Measurements from ENCODE around the gene EHD2.

Gene EHD2

DNA sequence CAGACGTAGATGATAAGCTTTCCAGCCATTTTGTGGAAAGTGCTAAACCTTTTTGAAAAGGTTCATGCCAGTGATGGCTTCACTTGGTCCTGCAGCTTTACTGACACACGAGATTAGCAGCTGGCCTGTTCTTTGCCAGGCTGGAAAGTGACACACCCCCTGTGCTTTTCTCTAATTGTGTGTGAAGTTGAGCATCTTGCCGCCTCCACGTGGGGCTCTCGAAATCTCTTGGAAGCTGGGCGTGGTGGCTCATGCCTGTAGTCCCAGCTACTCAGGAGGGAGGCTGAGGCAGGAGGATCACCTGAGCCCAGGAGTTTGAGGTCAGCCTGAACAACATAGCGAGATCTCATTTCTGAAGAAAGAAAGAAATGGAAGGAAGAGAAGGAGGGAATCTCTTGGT is 25.3 kb upstream of the EHD2 start:
- FAIRE-seq = no peak
- DNase-seq (ENCODE audit: low spot score) = no peak

DNA sequence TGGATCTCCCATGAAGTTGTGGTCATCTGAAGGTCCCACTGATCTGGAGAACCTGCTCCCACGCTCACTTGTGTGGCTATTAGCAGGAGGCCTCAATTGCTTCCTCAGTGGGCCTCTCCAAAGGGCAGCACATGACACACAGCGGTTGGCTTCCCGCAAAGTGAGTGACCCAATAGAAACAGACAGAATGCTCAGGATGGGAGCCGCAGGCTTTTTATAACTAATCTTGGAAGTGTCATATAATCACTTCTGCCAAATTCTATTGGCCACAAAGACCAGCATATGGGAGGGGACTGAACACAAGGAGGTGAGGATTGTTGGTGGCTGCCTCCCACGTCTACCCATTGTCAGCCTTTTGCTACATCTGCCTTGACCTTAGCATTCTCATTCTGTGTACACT is 22.1 kb upstream of the EHD2 start:
- FAIRE-seq = no peak

DNA sequence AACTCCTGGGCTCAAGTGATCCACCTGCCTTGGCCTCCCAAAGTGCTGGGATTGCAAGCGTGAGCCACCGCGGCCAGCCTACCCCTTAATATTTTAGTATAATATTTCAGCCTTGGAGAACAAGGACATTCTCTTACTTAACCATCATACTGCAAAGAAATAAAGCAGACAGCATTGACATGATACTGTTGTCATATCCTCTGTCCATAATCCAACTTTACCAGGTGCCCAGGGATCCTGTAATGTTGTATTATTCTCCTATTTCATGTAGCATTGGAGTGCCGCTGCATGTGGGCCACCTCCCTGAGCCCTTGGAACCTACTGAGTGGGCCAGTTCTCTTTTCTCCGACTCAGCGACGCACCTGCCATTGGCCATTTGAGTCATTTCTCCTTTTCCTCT is 21.4 kb upstream of the EHD2 start:
- DNase-seq (ENCODE audit: low spot score) (no peak), FAIRE-seq (no peak)

More for the DNA sequence above, 22.1 kb upstream of the EHD2 start:
- no peak for DNase-seq (ENCODE audit: low spot score)

DNA sequence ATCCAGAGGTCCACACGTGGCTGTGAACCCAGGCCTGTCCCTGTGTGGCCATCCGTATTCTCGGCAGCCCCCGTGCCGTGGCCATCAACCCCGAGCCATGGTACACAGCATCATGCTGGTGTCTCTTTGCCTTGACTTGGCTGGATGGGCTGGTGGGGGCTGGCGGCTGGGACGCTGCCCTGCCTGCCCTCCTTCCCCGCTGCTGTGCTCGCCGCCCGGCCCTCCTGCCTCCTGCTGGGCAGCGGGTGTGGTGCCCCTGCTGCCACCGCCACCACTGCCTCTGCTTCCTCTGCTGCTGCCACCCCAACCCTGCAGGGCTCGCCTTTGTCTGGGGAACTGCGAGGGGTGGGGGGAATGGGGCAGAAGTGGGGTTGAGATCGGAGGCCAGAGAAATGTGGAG is 19.7 kb upstream of the EHD2 start:
- DNase-seq (ENCODE audit: low spot score) (no peak), FAIRE-seq (no peak)

DNA sequence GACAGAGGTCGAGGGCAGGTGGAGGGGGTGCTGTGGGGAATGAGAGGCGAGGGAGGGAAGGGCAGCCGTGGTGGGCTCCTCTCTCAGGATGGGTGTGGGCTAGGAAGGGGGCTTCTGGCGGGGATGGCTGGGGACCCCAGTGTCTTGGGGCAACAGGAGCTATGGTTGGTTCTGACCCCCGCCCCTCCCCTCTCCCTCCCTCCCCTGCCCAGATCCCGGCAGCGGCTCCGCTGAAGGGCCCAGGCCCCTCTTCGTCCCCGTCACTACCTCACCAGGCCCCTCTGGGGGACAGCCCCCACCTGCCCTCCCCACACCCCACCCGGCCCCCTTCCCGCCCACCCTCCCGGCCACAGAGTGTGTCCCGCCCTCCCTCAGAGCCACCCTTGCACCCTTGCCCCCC is 19.3 kb upstream of the EHD2 start:
- DNase-seq (ENCODE audit: low spot score) = no peak
- no peak for FAIRE-seq

DNA sequence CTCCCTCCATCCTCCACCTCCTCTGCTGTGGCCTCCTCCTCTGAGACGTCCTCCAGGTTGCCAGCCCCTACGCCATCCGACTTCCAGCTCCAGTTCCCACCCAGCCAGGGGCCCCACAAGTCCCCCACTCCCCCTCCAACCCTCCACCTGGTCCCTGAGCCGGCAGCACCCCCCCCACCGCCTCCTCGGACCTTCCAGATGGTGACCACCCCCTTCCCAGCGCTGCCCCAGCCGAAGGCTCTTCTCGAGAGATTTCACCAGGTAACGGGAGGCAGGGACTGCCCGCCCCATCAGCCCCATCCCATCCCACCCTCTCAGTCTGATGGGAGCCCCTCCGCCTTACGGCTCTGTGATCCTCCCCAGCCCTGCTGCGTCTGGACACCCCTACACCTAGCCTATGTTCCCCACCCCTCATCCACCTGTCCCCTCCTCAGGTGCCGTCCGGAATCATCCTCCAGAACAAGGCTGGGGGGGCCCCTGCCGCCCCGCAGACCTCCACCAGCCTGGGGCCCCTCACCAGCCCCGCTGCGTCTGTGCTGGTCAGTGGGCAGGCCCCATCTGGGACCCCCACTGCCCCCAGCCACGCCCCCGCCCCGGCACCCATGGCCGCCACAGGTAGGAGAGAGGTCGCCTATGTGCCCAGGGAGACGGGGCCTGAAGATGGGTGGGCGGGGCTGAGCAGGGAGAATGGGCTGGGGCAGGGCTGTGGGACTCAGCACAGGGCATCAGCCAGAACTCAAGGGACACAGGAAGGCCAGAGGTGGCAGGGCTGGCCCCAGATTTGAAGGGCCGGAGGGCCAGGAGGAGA is 18.6 kb upstream of the EHD2 start:
- FAIRE-seq = no peak
- no peak for DNase-seq (ENCODE audit: low spot score)

DNA sequence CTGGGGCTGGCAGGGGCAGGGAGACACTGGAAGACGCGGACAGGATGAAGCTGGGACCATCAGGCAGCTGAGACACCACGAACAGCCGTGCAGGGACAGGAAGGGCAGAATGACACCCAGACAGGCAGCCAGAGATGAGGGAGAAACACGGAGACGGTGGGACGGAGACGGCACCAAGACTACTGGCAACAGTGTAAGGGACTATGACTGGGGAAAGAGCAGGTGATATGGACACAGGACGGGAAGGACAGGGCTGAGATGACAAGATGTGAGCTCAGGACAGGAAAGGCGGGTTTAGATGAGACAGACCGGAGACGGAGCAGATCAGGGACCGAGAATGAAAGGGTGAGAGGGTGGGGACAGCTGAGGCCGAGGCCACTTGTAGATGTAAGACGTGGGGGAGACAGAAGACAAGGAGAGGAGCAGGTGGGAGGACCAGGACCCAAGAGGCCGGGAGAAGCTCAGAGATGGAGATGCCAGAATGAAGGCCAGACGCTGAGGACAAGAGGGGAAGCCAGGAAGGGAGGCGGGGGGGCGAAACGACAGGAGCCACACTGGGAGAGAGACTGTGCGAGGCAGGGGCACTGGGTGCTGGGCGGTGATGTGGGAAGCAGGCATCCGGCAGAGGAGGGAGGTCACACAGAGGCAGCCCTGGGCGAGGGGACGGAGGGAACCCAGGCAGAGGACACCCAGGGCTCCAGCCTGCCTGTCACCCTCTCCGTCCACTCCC is 17.5 kb upstream of the EHD2 start:
- FAIRE-seq (no peak), DNase-seq (ENCODE audit: low spot score) (no peak)

DNA sequence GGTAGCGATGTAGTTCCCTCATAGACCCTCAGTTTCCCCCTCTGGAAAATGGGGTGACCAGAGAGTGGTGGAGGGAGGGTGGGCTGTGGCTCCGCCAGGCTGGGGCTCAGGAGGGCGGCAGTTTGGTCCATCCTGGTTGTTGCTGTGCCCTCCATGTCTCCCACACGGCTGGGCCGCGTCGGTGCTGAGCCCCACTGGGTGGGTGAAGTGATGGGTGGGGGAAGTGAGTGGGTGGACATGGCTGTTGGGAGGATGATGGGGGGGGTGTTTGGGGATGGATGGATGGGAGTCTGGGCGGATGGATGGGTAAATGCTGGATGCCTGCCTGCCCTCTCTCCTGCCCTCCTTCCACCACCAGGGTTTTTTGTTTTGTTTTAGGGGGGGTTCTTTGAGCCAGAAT is 16.6 kb upstream of the EHD2 start:
- FAIRE-seq = no peak

DNA sequence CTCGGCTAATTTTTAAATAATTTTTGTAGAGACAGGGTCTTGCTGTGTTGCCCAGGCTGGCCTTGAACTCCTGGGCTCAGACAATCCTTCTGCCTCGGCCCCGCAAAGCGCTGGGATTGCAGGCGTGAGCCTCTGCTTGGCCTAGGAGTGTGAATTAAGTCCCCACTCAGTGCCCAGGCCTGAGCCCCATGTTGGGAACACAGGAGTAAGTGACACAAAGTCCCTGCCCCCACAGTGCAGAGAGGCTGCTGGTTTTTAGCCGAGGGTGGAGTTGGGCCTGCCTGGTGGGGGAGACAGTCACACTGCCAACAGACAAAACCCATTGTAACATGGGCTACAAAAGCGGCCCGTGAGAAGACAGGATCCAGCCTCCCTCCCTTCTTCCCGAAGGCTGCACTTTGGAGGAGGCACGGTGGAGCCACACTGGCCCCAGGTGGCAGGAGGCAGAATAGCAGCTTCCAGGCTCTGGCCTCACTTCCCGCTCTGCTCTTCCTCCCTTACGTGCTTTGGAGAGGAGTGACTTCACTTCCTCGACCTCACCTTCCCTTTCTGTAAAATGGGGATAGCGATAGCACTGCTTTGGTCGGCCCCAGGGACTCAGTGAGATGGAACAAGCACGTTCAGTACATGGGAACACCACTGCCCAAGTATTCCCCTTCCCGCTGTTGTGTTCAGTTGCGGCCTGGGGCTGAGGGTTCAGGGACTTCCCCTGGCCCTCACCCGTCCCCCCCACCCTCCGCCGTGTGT is 15.2 kb upstream of the EHD2 start:
- no peak for FAIRE-seq
- peak; percentile 59 for DNase-seq (ENCODE audit: low spot score)

More for the DNA sequence above, 16.6 kb upstream of the EHD2 start:
- no peak for DNase-seq (ENCODE audit: low spot score)

DNA sequence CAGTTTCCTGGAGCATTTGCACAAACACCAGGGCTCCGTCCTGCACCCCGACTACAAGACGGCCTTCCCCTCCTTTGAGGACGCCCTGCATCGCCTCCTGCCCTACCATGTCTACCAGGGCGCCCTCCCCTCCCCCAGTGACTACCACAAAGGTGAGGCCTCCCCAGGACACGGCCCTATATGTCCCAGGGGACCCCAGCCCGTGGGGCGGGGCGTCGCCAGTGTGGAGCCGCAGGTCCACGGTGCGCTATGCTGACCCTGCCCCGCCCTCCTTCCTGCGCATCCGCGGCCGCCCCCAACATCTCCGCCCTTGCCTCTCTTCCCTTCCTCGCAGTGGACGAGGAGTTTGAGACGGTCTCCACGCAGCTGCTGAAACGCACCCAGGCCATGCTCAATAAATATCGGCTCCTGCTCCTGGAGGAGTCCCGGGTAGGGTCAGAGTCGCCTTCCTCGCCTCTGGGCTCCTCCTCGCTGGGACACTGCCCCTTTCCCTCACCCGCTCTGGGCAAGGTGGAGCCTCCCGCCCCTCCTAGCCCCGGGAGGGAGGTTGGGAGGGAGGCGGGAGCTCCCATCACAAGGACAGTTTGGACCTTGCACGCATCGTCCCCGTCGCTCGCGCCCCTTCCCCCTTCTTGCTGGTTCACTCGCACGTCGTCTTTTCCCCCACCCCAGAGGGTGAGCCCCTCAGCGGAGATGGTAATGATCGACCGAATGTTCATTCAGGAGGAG is 14.4 kb upstream of the EHD2 start:
- no peak for FAIRE-seq
- no peak for DNase-seq (ENCODE audit: low spot score)

DNA sequence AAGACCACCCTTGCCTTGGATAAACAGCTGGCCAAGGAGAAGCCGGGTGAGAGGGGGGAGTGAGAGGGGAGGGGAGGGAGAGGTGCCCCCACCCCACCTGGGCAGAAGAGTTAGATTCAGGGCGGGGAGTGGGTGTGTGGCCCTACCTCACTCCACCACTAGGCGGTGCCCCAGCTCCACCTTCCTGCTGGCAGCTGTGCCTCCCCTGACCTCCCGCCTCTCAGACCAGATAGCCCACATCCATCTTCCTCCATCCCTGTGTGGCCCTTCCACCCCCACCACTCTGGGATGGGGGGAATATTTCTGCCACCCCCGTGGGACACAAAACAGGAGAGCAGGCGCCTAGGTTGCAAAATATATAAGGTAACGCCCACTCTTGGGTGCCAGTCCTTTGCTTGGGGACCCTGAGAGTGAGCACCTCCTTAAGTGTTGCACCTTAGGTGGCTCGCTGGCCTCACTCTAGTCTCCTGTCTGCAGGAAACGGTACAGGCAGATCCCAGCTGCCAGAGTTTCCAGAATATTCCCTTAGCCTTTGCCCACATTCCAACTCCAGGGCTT is 13.8 kb upstream of the EHD2 start:
- no peak for DNase-seq (ENCODE audit: low spot score)
- FAIRE-seq = no peak

DNA sequence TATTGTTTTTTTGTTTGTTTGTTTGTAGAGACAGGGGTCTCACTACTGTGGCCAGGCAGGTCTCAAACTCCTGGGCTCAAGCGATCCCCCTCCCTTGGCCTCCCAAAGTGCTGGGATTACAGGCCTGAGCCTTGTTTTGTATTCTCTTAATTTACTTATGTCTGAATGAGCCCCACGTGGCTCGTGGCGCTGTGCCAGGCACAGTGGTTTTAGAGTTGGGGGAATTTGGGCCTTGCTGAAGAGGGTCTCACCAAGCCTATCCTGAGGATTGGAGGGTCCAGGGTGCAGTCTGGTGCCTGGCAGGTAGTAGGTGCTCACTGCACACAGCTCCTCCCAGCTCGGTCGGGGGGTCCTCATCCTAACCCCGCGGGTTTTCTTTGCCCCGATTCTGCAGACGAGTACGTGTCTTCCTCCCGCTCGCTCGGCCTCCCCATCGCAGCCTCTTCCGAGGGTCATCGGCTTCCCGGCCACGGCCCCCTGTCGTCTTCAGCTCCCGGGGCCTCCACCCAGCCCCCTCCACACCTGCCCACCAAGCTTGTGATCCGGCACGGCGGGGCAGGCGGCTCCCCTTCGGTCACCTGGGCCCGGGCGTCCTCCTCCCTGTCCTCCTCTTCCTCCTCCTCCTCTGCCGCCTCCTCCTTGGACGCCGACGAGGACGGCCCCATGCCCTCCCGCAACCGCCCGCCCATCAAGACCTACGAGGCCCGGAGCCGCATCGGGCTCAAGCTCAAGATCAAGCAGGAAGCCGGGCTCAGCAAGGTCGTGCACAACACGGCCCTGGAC is 12.1 kb upstream of the EHD2 start:
- FAIRE-seq (no peak), DNase-seq (ENCODE audit: low spot score) (no peak)

DNA sequence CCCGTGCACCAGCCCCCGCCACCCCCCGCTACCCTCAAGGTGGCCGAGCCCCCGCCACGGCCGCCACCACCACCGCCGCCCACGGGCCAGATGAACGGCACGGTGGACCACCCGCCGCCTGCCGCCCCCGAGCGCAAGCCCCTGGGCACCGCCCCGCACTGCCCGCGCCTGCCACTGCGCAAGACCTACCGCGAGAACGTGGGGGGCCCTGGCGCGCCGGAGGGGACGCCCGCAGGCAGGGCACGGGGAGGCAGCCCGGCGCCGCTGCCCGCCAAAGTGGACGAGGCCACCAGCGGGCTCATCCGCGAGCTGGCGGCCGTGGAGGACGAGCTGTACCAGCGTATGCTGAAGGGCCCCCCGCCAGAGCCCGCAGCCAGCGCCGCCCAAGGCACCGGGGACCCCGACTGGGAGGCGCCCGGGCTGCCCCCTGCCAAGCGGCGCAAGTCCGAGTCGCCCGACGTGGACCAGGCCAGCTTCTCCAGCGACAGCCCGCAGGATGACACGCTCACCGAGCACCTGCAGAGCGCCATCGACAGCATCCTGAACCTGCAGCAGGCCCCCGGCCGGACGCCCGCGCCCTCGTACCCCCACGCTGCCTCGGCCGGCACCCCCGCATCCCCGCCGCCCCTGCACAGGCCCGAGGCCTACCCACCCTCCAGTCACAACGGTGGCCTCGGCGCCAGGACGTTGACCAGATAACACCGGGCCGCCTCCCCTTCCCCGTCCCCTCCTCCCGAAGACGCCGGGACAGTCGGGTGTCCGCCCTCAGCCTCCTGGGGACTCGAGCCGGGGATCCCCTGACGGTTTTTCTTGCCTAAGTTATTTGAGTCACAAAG is 11.3 kb upstream of the EHD2 start:
- FAIRE-seq = no peak
- DNase-seq (ENCODE audit: low spot score) = no peak

DNA sequence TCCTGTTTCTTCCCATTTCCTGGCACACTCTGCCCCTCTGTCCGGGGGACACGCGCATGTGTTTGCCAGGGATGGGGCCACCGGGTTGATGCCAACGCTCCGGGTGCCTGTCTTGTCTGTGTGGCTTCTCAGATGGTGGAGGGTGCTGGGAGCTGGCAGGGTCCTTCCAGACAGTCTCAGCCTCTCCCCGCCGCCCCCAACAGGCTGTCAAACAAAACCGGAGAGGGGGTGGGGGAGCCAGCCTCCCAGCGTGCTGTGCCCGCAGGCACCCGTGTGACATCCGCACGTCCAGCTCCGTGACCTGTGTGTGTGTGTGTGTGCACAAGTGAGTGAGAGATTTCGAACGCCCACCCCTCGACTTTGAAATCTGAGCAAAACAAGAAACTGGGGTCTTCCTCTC is 10.6 kb upstream of the EHD2 start:
- DNase-seq (ENCODE audit: low spot score) (no peak), FAIRE-seq (no peak)

DNA sequence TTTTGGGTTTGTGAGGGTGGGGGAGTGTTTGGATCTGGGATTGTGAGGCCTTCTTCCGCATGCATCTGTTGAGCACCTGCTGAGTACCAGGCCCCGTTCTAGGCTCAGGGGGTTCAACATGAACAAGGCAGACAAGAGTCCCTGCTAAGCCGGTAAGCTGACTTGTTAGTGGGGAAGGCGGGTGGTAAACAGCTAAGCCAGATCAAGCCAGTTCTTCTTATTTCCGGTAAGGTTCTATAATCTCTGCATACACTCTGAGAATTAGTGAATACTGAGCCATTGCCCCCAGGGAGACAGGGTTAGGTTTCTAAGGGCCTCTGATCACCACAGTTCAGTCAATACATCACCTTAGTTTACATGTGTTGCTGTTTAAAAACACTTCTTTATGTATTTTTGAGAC is 9.9 kb upstream of the EHD2 start:
- FAIRE-seq = no peak
- no peak for DNase-seq (ENCODE audit: low spot score)

DNA sequence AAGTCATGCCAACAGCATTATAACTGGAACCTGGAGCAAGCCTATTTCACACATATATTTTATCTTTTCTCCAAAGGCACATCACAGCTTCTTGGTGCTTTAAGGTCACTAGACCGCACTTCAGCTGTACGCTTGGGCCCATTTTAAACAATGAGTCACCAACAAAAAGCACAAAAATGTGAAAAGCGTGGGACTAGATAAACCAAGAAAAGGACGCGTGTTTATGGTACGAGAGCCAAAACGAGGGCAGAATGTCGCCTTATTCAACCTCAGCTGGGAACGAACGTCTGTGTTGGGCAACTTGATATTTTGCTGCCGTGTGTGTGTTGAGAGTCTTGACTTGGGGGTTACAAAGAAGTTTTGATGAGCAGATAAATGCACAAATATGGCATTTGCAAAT is 9.2 kb upstream of the EHD2 start:
- no peak for FAIRE-seq
- no peak for DNase-seq (ENCODE audit: low spot score)

DNA sequence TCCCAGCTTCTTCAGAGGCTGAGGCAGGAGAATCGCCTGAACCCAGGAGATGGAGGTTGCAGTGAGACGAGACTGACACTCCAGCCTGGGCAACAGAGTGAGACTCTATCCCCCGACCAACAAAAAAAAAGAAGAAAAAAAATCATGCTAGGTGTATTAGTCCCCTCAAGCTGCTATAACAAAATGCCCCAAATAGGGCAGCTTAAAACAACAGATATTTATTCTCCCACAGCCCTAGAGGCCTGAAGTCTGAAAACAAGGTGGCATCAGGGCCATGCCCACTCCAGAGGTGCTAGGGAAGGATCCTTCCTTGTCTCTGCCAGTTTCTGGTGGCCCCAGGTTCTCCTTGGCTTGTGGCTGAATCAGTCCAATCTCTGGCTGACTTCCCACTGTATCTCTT is 8.6 kb upstream of the EHD2 start:
- no peak for FAIRE-seq

DNA sequence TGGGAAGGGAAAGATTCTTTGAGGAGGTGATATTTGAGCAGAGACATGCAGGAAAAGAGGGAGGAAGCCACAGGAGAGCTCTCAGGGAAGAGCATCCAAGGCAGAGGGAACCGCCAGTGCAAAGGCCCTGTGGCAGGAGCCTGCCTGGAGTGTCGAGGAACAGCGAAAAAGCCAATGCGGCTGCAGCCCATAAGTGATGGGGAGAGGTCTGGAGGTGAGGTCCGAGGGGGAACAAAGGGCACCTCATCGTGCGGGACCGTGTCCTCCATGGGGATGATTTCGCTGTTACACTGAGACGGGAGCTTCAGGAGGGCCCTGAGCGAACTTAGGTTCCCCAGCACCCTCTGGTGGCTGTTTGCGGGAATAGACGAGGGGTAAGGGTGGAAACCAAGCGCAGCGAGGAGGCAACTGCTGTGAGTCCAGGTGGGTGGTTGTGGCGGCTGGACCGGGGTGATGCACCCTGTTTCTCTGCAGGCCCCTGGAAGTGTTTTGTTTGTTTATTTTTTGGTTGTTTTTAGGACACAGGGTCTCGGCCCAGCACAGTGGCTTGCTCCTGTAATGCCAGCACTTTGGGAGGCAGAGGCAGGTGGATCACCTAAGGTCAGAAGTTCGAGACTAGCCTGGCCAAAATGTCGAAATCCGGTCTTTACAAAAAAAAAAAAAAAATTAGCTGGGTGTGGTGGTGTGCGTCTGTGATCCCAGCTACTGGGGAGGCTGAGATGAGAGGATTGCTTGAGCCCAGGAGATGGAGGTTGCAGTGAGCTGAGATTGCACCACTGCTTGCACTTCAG is 5.9 kb upstream of the EHD2 start:
- FAIRE-seq (no peak), DNase-seq (ENCODE audit: low spot score) (peak; percentile 43)

More for the DNA sequence above, 8.6 kb upstream of the EHD2 start:
- no peak for DNase-seq (ENCODE audit: low spot score)

All from RCC 7860 (cell line).